GM19452 (cell line): ENCODE results near the gene TSGA10.
A peak's percentile ranks its signal among the peaks of the same experiment; 100 is the strongest.
"Not testable (repeated sequence)": the region's sequence is repeated elsewhere in the genome, so short reads cannot be mapped to it uniquely, and the experiment has no call there.

Experiments
- ATAC-seq: cut with Tn5 transposase; IDR thresholded peaks from one replicate; pipeline ENCODE4 v1.9.1; 2021; ENCODE audit not compliant: unreplicated experiment

Gene TSGA10

GRCh38 chr2:99079226-99079625 lies 75.5 kb downstream of the TSGA10 start:
- no peak for ATAC-seq

GRCh38 chr2:99072551-99072950 lies 82.2 kb downstream of the TSGA10 start:
- ATAC-seq, result no peak

- no peak for ATAC-seq
Measured at GRCh38 chr2:99067871-99068625, 86.7 kb downstream of the TSGA10 start.

- ATAC-seq, result peak; percentile 95
Measured at GRCh38 chr2:99066075-99066958, 88.4 kb downstream of the TSGA10 start.

GRCh38 chr2:99049187-99049586 lies 105.6 kb downstream of the TSGA10 start:
- not testable (repeated sequence) for ATAC-seq

- not testable (repeated sequence) for ATAC-seq
Measured at GRCh38 chr2:99040736-99041300, 113.9 kb downstream of the TSGA10 start.

- no peak for ATAC-seq
Measured at GRCh38 chr2:99035920-99036319, 118.8 kb downstream of the TSGA10 start.

- no peak for ATAC-seq
Measured at GRCh38 chr2:99032786-99033185, 122.0 kb downstream of the TSGA10 start.

GRCh38 chr2:99032001-99032400 lies 122.7 kb downstream of the TSGA10 start:
- no peak for ATAC-seq

GRCh38 chr2:99031481-99031880 lies 123.3 kb downstream of the TSGA10 start:
- ATAC-seq, result no peak

- ATAC-seq, result no peak
Measured at GRCh38 chr2:99028558-99028957, 126.2 kb downstream of the TSGA10 start.

- no peak for ATAC-seq
Measured at GRCh38 chr2:99027856-99028255, 126.9 kb downstream of the TSGA10 start.

GRCh38 chr2:99000708-99001107 lies 154.0 kb downstream of the TSGA10 start:
- ATAC-seq, result no peak

- ATAC-seq, result not testable (repeated sequence)
Measured at GRCh38 chr2:98988695-98989094, 166.0 kb downstream of the TSGA10 start.

- no peak for ATAC-seq
Measured at GRCh38 chr2:98985905-98986666, 168.7 kb downstream of the TSGA10 start.

- no peak for ATAC-seq
Measured at GRCh38 chr2:98975611-98976010, 179.1 kb downstream of the TSGA10 start.

GRCh38 chr2:98972582-98973167 lies 182.1 kb downstream of the TSGA10 start:
- no peak for ATAC-seq

GRCh38 chr2:98959810-98960507 lies 194.8 kb downstream of the TSGA10 start:
- no peak for ATAC-seq

GRCh38 chr2:98952966-98953365 lies 201.8 kb downstream of the TSGA10 start:
- ATAC-seq, result no peak
